Hepatocyte (in vitro differentiated cells): Measurements from ENCODE around the gene PSMA7. TPM values are rescaled to one million over a fixed set of nuclear protein-coding genes. Genes with fewer than 3 reads are reported as not detected.

ENCODE experiments used
- DNase-seq: peaks from one replicate; pipeline ENCODE4 v3.0.0-alpha.2; 2016; ENCODE audit warnings: low spot score
- H2AFZ ChIP-seq: fragments of 200-600 bp; sonication (generic); 2 replicates; pipeline ENCODE4 v1.6.0; 2016; ENCODE audit warnings: antibody characterized with exemption, mild to moderate bottlenecking
- H3K27ac ChIP-seq: fragments of 200-600 bp; sonication (generic); 2 replicates; pipeline ENCODE4 v1.5.1; 2016; ENCODE audit warnings: mild to moderate bottlenecking
- H3K27me3 ChIP-seq: fragments of 200-600 bp; sonication (generic); 2 replicates; pipeline ENCODE4 v1.6.1; 2016
- H3K36me3 ChIP-seq: fragments of 200-600 bp; sonication (generic); replicated peaks from 2 replicates; pipeline ENCODE4 v1.5.1; 2016; ENCODE audit warnings: low read depth; ENCODE audit not compliant: insufficient read depth
- H3K4me1 ChIP-seq: fragments of 200-600 bp; sonication (generic); 2 replicates; pipeline ENCODE4 v1.5.1; 2016; ENCODE audit warnings: mild to moderate bottlenecking, moderate library complexity; ENCODE audit not compliant: insufficient read depth
- H3K4me2 ChIP-seq: fragments of 200-600 bp; sonication (generic); 2 replicates; pipeline ENCODE4 v1.6.0; 2016
- H3K4me3 ChIP-seq: fragments of 200-600 bp; sonication (generic); 2 replicates; pipeline ENCODE4 v1.5.1; 2016; ENCODE audit warnings: mild to moderate bottlenecking
- H3K79me2 ChIP-seq: fragments of 200-600 bp; sonication (generic); 2 replicates; pipeline ENCODE4 v1.6.0; 2017; ENCODE audit warnings: mild to moderate bottlenecking
- H3K9me2 ChIP-seq: fragments of 200-600 bp; sonication (generic); replicated peaks from 2 replicates; pipeline ENCODE4 v1.6.0; 2017; ENCODE audit warnings: mild to moderate bottlenecking; ENCODE audit not compliant: insufficient read depth
- H3K9me3 ChIP-seq: fragments of 200-600 bp; sonication (generic); 2 replicates; pipeline ENCODE4 v1.5.1; 2016; ENCODE audit warnings: low read depth, mild to moderate bottlenecking
- H4K20me1 ChIP-seq: fragments of 200-600 bp; sonication (generic); 2 replicates; pipeline ENCODE4 v1.6.0; 2016; ENCODE audit warnings: mild to moderate bottlenecking; ENCODE audit not compliant: insufficient read depth, poor library complexity, severe bottlenecking
- CTCF ChIP-seq: fragments of 200-600 bp; sonication (generic); IDR thresholded peaks from 2 replicates; pipeline ENCODE4 v1.5.1; 2016; ENCODE audit warnings: antibody characterized with exemption, mild to moderate bottlenecking; ENCODE audit not compliant: poor library complexity
- EZH2 ChIP-seq: fragments of 200-600 bp; sonication (generic); IDR thresholded peaks from 2 replicates; pipeline ENCODE4 v1.6.1; 2016; ENCODE audit warnings: antibody characterized with exemption, mild to moderate bottlenecking, borderline replicate concordance
- EZH2phosphoT487 ChIP-seq: fragments of 200-600 bp; sonication (generic); IDR thresholded peaks from one replicate; pipeline ENCODE4 v1.6.1; 2018; ENCODE audit warnings: antibody characterized with exemption, mild to moderate bottlenecking, low read depth, moderate library complexity; ENCODE audit not compliant: unreplicated experiment, severe bottlenecking
- WGBS: methylation state at CpG from one replicate; pipeline ENCODE4 v1.1.6; 2016; ENCODE audit warnings: low lambda C conversion rate; ENCODE audit errors: missing lambda C conversion rate; 5-methylcytosine and 5-hydroxymethylcytosine counted together
- polyA plus RNA-seq: library from polyadenylated mRNA; unstranded; fragments of >200 nt; fragmentation: Nextera tagmentation; extraction: Ambion mirVana; gene quantifications from 2 replicates; pipeline ENCODE4 v1.2.1, GENCODE V29; 2016
- total RNA-seq: library from RNA; depleted of rRNA; stranded (reverse); fragments of >200 nt; gene quantifications from 2 replicates; pipeline ENCODE4 v1.2.3, GENCODE V29; 2014

Gene PSMA7
- total and polyA plus RNA-seq, 2 experiments from 2014 or later, result 277 to 408 TPM

DNA sequence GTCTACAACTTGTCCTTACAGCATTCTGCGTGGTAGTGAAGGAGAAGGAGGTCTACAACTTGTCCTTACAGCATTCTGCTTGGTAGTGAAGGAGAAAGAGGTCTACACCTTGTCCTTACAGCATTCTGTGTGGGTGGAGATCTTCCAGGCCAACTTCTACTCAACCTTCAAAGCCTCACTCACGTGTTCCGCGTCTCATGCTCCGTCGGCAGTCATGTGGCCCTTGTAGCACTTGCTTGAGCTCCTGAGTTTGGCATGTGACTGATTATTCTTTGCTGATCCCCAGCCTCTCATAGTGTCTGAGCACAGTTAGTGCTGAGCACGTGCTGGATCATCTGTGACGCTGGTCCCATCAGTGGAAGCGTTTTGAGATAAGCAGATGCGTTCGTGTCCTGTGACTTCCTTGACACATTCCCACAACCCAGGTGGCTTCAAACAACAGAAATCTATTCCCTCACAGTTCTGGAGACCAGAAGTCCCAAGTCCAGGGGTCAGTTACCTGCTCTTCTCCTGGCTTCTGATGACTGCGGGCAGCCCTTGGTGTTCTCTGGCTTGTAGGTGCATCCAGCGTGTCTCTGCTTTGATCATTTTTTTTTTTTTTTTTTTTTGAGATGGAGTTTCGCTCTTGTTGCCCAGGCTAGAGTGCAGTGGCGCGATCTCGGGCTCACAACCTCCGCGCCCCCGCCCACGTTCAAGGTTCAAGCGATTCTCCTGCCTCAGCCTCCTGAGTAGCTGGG lies 3.0 kb upstream of the PSMA7 start:
- WGBS, result 96% methylated on average over 21 of the region's 22 CpGs
- H3K9me2 ChIP-seq, result no peaks in the 10 kb centered on the region
- H3K4me1 ChIP-seq, result peaks cover 21% of the 10 kb centered on the region
- no peak overlapping the region for H2AFZ ChIP-seq
- no peak overlapping the region for H3K4me3 ChIP-seq
- no peaks in the 10 kb centered on the region for H3K36me3 ChIP-seq
- no peak for DNase-seq
- peak overlapping the region; percentile 92 for H3K4me2 ChIP-seq
- TF ChIP-seq CTCF (no peak), EZH2phosphoT487 (no peak), EZH2 (no peak)
- H3K27me3 ChIP-seq, result no peaks in the 10 kb centered on the region
- peaks cover 87% of the 10 kb centered on the region for H3K79me2 ChIP-seq
- H3K9me3 ChIP-seq, result no peaks in the 10 kb centered on the region
- peaks cover 81% of the 10 kb centered on the region for H4K20me1 ChIP-seq
- no peak overlapping the region for H3K27ac ChIP-seq

GRCh38 chr20:62145688-62146018 lies 2.5 kb upstream of the PSMA7 start:
- Histone ChIP-seq H3K27me3 (no peaks in the 10 kb centered on the region), H3K36me3 (no peaks in the 10 kb centered on the region), H3K4me1 (peaks cover 22% of the 10 kb centered on the region), H3K4me2 (peak overlapping the region; percentile 92), H4K20me1 (peaks cover 81% of the 10 kb centered on the region), H3K79me2 (peaks cover 87% of the 10 kb centered on the region), H3K4me3 (no peak overlapping the region), H3K9me3 (no peaks in the 10 kb centered on the region), H2AFZ (no peak overlapping the region), H3K9me2 (no peaks in the 10 kb centered on the region), H3K27ac (no peak overlapping the region)
- no peak for TF ChIP-seq EZH2
- TF ChIP-seq CTCF, result no peak
- TF ChIP-seq EZH2phosphoT487, result no peak
- 97% methylated on average over 7 of the region's 7 CpGs for WGBS
- no peak for DNase-seq

GRCh38 chr20:62143957-62144825 lies 997 bp upstream of the PSMA7 start:
- WGBS, result 2% methylated on average over 47 of the region's 104 CpGs
- Histone ChIP-seq H3K27me3 (no peaks in the 10 kb centered on the region), H3K36me3 (peaks cover 4% of the 10 kb centered on the region), H3K9me3 (no peaks in the 10 kb centered on the region), H3K79me2 (peaks cover 87% of the 10 kb centered on the region), H3K27ac (peak overlapping the region; percentile 100), H3K4me2 (peak overlapping the region; percentile 92), H4K20me1 (peaks cover 83% of the 10 kb centered on the region), H3K4me3 (peak overlapping the region; percentile 97), H3K9me2 (no peaks in the 10 kb centered on the region), H2AFZ (no peak overlapping the region), H3K4me1 (peaks cover 22% of the 10 kb centered on the region)
- TF ChIP-seq EZH2phosphoT487, result no peak
- no peak for TF ChIP-seq EZH2
- no peak for TF ChIP-seq CTCF
- DNase-seq, result peak; percentile 77
